Mammary epithelial cell (primary cell): ENCODE data around the gene HCRT.

ENCODE experiments used
- EZH2 ChIP-seq: IDR thresholded peaks from 2 replicates; pipeline ENCODE4 v1.6.1; 2012; ENCODE audit warnings: low read length, inconsistent platforms, borderline replicate concordance
- TF ChIP-seq, protein P1 (sequence below), 2 donors: IDR thresholded peaks in 1 of 2; conservative IDR thresholded peaks in 1 of 2; 2 replicates each; pipeline ENCODE4 v1.5.1; 2011 to 2012; ENCODE audit warnings: inconsistent platforms in 2 of 2, low read length in 2 of 2, mild to moderate bottlenecking in 2 of 2, control low read depth in 1 of 2, low read depth in 1 of 2; ENCODE audit not compliant: insufficient read depth in 1 of 2; ENCODE audit errors: extremely low read depth in 1 of 2

DNA sequence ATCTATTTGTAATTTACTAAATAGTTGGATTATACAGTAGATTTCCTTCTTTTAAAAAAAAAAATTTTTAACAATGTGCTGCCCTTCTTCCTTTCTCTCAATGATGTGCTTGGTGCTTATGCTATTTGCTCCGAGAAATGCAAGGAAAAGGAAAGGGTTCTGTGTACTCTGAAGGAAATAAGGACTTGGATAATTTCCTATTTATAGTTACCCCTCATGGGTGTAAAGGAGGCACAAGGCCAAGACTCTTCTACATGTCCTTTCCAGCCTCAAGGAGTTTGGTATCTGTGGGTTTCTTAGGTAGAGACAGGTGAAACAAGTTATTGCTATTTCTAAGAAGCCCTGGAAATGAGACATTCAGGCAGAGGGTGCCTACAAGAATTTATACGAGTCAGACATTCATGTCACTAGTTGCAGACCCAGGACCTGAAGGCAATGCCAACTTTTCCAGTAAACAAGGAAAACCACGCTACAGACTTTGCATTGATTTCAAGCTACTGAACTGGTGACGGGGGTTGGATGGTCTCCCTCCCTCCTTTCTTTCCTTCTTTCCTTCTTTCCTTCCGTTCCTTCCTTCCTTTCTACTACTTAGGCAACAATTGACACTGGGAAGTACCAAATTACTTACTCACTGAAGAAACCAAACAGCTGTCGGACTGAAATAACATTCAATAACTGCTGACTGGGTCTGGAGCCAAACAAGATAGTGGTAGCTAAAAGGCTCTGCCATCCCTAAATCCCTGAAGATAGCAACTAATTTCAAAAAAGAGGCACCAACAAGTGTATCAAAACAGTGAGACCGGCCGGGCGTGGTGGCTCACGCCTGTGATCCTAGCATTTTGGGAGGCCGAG is 42.8 kb upstream of the HCRT start:
- TF ChIP-seq, protein P1, sequence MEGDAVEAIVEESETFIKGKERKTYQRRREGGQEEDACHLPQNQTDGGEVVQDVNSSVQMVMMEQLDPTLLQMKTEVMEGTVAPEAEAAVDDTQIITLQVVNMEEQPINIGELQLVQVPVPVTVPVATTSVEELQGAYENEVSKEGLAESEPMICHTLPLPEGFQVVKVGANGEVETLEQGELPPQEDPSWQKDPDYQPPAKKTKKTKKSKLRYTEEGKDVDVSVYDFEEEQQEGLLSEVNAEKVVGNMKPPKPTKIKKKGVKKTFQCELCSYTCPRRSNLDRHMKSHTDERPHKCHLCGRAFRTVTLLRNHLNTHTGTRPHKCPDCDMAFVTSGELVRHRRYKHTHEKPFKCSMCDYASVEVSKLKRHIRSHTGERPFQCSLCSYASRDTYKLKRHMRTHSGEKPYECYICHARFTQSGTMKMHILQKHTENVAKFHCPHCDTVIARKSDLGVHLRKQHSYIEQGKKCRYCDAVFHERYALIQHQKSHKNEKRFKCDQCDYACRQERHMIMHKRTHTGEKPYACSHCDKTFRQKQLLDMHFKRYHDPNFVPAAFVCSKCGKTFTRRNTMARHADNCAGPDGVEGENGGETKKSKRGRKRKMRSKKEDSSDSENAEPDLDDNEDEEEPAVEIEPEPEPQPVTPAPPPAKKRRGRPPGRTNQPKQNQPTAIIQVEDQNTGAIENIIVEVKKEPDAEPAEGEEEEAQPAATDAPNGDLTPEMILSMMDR (conservative IDR thresholded peaks at IDR 0.05 in 1 of 2, IDR thresholded peaks at IDR 0.05 in 1 of 2; ENCODE audit: extremely low read depth in 1 of 2, insufficient read depth in 1 of 2, low read depth in 1 of 2, low read length in 2 of 2), result no peak
- TF ChIP-seq EZH2, result no peak
